Smooth muscle cell (in vitro differentiated cells): ENCODE measurements around the gene DCN. TPM values are rescaled to one million over a fixed set of nuclear protein-coding genes. Genes with fewer than 3 reads are reported as not detected.

Experiments used
- DNase-seq: peaks from one replicate; lab custom pipeline; 2025; ENCODE audit not compliant: unreplicated experiment; lab: John Stamatoyannopoulos, UW
- H2AFZ ChIP-seq: fragments of 200-600 bp; sonication (generic); 2 replicates; pipeline ENCODE4 v1.6.0; 2016; ENCODE audit warnings: antibody characterized with exemption, low read depth, mild to moderate bottlenecking
- H3F3A ChIP-seq: fragments of 200-600 bp; sonication (generic); 2 replicates; pipeline ENCODE4 v1.6.0; 2017; ENCODE audit warnings: antibody characterized with exemption, low read depth
- H3K27ac ChIP-seq: fragments of 200-600 bp; sonication (generic); 2 replicates; pipeline ENCODE4 v1.5.1; 2016; ENCODE audit warnings: low read depth, mild to moderate bottlenecking
- H3K27me3 ChIP-seq: fragments of 200-600 bp; sonication (generic); 2 replicates; pipeline ENCODE4 v1.6.1; 2016; ENCODE audit warnings: low read depth, mild to moderate bottlenecking
- H3K36me3 ChIP-seq: fragments of 200-600 bp; sonication (generic); 2 replicates; pipeline ENCODE4 v1.5.1; 2016; ENCODE audit warnings: low read depth
- H3K4me1 ChIP-seq: fragments of 200-600 bp; sonication (generic); 2 replicates; pipeline ENCODE4 v1.5.1; 2016; ENCODE audit warnings: low read depth
- H3K4me2 ChIP-seq: fragments of 200-600 bp; sonication (generic); 2 replicates; pipeline ENCODE4 v1.6.0; 2016; ENCODE audit warnings: mild to moderate bottlenecking
- H3K4me3 ChIP-seq: fragments of 200-600 bp; sonication (generic); 2 replicates; pipeline ENCODE4 v1.5.1; 2016; ENCODE audit warnings: mild to moderate bottlenecking
- H3K79me2 ChIP-seq: fragments of 200-600 bp; sonication (generic); 2 replicates; pipeline ENCODE4 v1.6.0; 2016; ENCODE audit warnings: low read depth, mild to moderate bottlenecking
- H3K9ac ChIP-seq: fragments of 200-600 bp; sonication (generic); 2 replicates; pipeline ENCODE4 v1.6.0; 2016; ENCODE audit warnings: low read depth
- H3K9me3 ChIP-seq: fragments of 200-600 bp; sonication (generic); replicated peaks from 2 replicates; pipeline ENCODE4 v1.5.1; 2016; ENCODE audit warnings: low read depth
- H4K20me1 ChIP-seq: fragments of 200-600 bp; sonication (generic); 2 replicates; pipeline ENCODE4 v1.6.0; 2016; ENCODE audit warnings: low read depth
- CTCF ChIP-seq: fragments of 200-600 bp; sonication (generic); IDR thresholded peaks from 2 replicates; pipeline ENCODE4 v1.5.1; 2017; ENCODE audit warnings: borderline replicate concordance, mild to moderate bottlenecking, antibody characterized with exemption; ENCODE audit not compliant: insufficient read depth, poor library complexity, severe bottlenecking
- WGBS: methylation state at CpG from one replicate; pipeline ENCODE4 v1.1.7; 2016; ENCODE audit warnings: low lambda C conversion rate; 5-methylcytosine and 5-hydroxymethylcytosine counted together
- polyA plus RNA-seq: library from polyadenylated mRNA; unstranded; fragments of >200 nt; fragmentation: Nextera tagmentation; extraction: Ambion mirVana; gene quantifications from 2 replicates; pipeline ENCODE4 v1.2.1, GENCODE V29; 2016
- total RNA-seq: library from RNA; depleted of rRNA; stranded (reverse); fragments of >200 nt; gene quantifications from 2 replicates; pipeline ENCODE4 v1.2.3, GENCODE V29; 2014

The DCN gene
- total and polyA plus RNA-seq, 2 experiments from 2014 or later, result 1,354 to 1,657 TPM

DNA sequence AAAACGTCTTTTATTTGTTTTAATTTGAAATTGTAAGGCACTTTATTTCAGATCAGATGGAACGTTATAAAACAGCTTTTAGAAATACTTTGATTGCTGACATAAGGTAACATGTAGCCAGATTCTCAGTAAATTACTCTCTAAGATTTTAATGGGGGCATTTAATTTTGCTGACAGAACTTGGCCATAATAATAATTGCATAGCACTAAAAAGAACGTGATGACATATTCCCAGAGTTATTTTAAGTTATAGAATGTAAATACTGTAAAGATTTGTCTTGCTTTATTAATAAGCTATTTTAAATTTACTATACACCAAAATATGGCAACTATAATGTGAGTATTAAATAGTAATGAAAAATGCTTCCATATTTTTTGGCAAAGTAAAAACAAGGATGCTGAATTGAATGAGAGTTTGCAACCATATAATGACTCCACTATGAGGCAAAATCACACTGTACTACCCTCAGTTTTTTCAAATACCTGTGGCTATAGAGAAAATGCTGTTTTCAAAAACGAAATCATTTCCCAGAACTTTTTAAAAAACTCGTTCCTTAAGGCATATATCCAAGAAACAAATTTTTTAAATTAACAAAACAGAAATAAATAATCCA lies 72.2 kb downstream of the DCN start:
- H4K20me1 ChIP-seq, result no peaks in the 10 kb centered on the region
- no peaks in the 10 kb centered on the region for H3K9me3 ChIP-seq
- no peak for DNase-seq
- H3K4me2 ChIP-seq, result peak overlapping the region; percentile 89
- H3K4me3 ChIP-seq, result peak overlapping the region; percentile 80
- no peaks in the 10 kb centered on the region for H3K4me1 ChIP-seq
- peak overlapping the region; percentile 98 for H3K27ac ChIP-seq
- no peak overlapping the region for H2AFZ ChIP-seq
- H3F3A ChIP-seq, result peaks cover 36% of the 10 kb centered on the region
- TF ChIP-seq CTCF, result no peak
- H3K27me3 ChIP-seq, result no peaks in the 10 kb centered on the region
- H3K79me2 ChIP-seq, result peaks cover 64% of the 10 kb centered on the region
- 24% methylated on average over 5 of the region's 5 CpGs for WGBS
- H3K36me3 ChIP-seq, result no peaks in the 10 kb centered on the region
- H3K9ac ChIP-seq, result peak overlapping the region; percentile 94

GRCh38 chr12:91109581-91110310 lies 72.9 kb downstream of the DCN start:
- no peaks in the 10 kb centered on the region for H3K36me3 ChIP-seq
- H3K4me2 ChIP-seq, result peak overlapping the region; percentile 89
- H3K9ac ChIP-seq, result peak overlapping the region; percentile 94
- DNase-seq, result no peak
- no peak for TF ChIP-seq CTCF
- 46% methylated on average over 2 of the region's 2 CpGs for WGBS
- H2AFZ ChIP-seq, result no peak overlapping the region
- H4K20me1 ChIP-seq, result no peaks in the 10 kb centered on the region
- H3K79me2 ChIP-seq, result peaks cover 70% of the 10 kb centered on the region
- H3K27ac ChIP-seq, result peak overlapping the region; percentile 98
- peak overlapping the region; percentile 80 for H3K4me3 ChIP-seq
- H3F3A ChIP-seq, result peaks cover 40% of the 10 kb centered on the region
- H3K27me3 ChIP-seq, result no peaks in the 10 kb centered on the region
- no peaks in the 10 kb centered on the region for H3K4me1 ChIP-seq
- H3K9me3 ChIP-seq, result no peaks in the 10 kb centered on the region

DNA sequence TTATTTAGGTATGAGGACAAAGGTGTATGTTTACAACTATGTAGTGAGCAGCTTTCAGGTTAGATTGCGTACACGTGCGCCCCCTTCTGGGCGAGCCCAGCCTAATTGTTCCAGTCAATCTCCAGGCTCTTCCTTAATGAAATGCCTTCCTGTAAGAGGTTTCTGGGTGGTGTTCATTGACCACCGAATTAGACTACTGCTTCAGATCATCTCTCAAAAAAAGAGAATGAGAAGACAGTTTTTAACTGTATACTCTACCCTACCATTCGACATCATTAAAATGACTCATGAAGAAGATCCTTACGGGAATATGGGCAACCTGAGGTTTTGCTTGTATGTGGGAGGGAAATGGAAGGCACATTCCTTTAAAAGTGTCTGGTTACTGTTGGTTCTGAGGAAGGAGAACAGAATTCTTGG lies 73.5 kb downstream of the DCN start:
- DNase-seq, result peak; percentile 37
- no peak overlapping the region for H2AFZ ChIP-seq
- peak; percentile 93 for TF ChIP-seq CTCF
- H3F3A ChIP-seq, result peaks cover 46% of the 10 kb centered on the region
- peak overlapping the region; percentile 98 for H3K27ac ChIP-seq
- H3K36me3 ChIP-seq, result peaks cover under 1% of the 10 kb centered on the region
- H3K4me2 ChIP-seq, result peak overlapping the region; percentile 89
- no peaks in the 10 kb centered on the region for H3K27me3 ChIP-seq
- peaks cover 4% of the 10 kb centered on the region for H3K4me1 ChIP-seq
- H3K9me3 ChIP-seq, result no peaks in the 10 kb centered on the region
- H3K79me2 ChIP-seq, result peaks cover 76% of the 10 kb centered on the region
- 3% methylated on average over 7 of the region's 7 CpGs for WGBS
- H3K9ac ChIP-seq, result peak overlapping the region; percentile 94
- no peaks in the 10 kb centered on the region for H4K20me1 ChIP-seq
- H3K4me3 ChIP-seq, result peak overlapping the region; percentile 80
